NCI-H146 treated with DMSO at 0.1 percent for 48 hours (cell line): ENCODE results near the gene FOXP1.

Experiments
- DNase-seq: peaks from one replicate; lab custom pipeline; 2025; ENCODE audit not compliant: unreplicated experiment; lab: John Stamatoyannopoulos, UW

FOXP1 gene

GRCh38 chr3:71070497-71071463 lies 512.7 kb downstream of the FOXP1 start:
- no peak for DNase-seq

DNA sequence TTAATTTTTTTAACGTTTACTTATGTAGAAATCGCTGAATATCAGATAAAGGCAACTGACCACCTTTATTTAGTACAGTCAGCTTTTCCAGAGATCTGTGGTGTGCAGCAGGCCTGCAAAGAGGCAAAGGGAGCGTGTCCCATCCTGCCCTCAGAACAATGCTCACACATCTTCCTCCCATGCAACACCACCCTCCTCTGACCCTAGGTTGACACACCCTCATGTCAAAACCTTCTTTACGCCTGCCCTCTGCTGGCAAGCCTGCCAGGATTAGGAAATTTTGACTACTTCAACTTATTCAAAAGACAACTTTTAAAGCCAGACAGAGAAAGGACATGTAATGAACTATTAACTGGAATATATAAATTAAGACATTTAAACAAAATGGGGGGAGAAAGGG lies 513.7 kb downstream of the FOXP1 start:
- DNase-seq = peak; percentile 27

DNA sequence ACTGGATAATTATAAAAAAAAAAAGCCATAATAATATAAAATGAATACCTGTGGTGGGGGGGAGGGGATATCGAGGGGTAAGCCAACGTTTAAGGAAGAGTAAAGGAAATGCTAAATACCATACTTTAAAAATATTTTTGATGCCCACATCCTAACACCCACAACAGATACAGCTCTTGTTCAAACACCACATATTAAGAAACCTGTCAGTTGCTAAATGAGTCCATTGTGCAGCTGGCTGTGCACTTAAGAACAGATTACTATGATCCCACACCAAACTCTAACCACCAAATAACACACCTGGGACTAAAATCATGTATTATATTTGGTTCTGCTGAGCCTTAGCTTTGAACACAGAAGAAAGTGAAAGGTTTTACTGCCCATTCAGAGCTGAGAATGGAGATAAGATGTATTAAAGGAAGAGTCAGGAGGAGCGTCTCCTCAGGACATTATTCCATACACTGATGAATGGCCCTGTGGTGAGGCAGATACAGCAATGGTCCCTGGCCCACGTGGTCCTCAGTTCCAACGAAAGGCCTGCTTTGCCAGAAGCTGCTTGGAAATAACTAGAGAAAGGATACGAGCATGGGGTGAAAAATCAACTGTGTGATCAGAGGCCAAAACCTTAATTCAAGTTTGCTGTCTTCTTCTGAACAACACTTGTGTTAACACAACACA lies 515.4 kb downstream of the FOXP1 start:
- no peak for DNase-seq

- DNase-seq = no peak
Observed at GRCh38 chr3:71066849-71067261, 516.7 kb downstream of the FOXP1 start.

DNA sequence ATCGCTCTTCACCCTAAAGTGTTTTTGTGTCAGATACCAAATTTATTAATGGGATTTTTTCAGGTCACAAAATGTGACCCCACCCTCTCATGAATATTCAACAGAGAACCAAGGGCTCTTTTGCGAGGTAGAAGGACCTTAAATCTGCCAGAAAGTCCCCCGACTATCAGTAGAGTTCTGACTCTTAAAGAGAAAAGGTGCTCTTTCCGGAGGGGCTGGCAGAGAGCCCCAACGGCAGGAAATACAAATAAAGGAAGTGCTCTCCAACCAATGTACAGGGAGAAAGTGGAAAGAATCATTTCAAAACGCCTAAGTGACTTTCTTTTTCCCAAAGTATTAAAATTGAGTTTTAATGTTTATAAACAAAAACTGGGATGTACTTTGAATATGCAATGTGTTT lies 517.2 kb downstream of the FOXP1 start:
- no peak for DNase-seq

DNA sequence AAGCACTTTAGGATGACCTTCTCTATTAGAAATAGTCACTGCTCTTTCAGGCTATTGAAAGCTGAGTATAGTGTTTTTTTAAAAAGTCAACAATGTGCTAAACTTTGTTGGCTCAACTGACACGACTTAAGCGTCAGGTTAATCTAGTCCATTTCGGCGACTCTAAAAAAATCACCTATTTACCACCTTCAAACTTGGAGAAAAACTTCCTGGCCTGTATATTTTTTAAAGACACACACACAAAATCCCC lies 517.8 kb downstream of the FOXP1 start:
- no peak for DNase-seq

DNA sequence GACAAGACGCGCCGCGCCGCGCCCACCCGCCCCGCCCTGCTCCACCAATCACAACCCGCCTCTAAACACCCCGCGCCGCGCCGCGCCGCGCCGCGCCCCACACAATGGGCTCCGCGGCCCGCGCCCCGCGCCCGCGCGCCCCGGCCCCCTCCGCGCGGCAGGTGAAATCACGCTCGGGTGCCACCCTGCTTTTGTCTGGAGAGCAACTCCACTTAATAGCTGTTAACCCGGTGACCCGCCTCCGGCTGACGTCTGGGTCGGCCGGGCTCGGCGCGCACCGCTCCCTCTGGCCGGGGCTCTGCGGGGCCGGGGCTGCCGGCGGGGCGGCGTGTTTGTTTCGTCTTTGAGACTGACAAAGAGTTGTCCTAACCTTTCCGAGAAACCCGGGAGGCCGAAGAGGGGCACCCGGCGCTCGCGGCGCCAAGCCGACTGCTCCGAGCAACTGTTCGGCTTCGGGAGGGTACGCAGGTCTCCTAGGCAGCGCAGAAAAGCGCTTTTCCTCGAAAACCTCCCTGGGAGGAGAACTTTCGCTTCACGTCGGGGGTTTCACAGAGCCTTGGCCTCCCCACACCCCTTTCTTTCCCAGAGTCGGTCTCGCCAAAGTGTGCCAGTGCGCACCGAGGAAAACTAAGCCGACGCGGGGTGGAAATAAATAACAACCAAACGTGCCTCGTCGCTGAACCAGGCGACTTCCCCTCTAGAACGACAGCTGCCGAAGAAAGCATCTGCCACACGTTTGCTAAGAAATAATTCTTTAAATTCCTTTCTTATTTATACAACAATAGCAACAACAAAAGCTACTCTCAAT lies 518.4 kb downstream of the FOXP1 start:
- peak; percentile 14 for DNase-seq

- peak; percentile 26 for DNase-seq
Observed at GRCh38 chr3:71064291-71064955, 519.1 kb downstream of the FOXP1 start.

DNA sequence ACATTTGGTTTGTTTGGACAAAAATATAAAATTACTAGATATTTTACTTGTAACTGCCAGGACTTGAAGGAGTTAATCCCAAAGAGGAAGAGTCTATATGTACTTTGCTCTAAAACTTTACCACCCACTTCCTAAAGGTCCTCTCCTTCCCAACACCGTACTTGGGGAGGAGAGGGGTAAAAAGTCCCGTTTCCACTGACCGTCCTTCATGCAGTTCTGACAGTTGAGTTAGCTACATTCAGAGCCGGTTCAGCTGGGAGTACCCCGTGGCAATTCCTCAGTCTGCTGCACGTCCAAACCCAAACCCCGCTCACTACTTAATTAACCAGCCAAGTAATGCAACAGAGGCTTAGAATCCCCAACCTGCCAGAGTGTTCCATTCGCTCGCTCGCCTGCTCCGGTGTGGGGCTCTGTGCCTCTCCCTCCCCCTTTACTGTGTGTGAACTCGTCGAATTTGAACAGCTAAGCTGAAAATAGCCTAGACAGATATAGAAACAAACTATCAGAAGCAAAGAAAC lies 519.7 kb downstream of the FOXP1 start:
- DNase-seq = no peak

GRCh38 chr3:71062952-71063772 lies 520.4 kb downstream of the FOXP1 start:
- DNase-seq = peak; percentile 54

- no peak for DNase-seq
Observed at GRCh38 chr3:71062037-71062932, 521.2 kb downstream of the FOXP1 start.

GRCh38 chr3:71061581-71061980 lies 521.9 kb downstream of the FOXP1 start:
- no peak for DNase-seq

DNA sequence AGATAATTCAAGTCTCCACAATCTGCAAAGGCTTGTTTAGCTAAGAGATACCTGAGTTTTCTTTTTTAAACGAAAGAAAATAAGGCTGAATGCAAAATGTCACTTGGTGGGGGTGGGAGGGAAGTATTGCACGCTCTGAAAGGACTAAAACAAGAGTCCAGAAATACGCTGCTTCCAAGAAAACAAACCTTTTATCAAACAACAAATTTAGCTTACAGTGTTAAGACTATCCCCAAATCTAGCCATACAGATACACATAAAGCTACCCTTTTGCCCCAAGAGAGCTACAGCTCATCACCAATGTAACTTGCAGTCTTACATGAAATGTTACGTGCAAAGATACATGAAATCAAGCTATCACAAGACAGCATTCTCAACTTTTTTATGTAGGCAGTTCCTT lies 522.5 kb downstream of the FOXP1 start:
- no peak for DNase-seq

GRCh38 chr3:71060536-71060935 lies 523.0 kb downstream of the FOXP1 start:
- DNase-seq = no peak

GRCh38 chr3:71057526-71057894 lies 526.0 kb downstream of the FOXP1 start:
- peak; percentile 29 for DNase-seq

DNA sequence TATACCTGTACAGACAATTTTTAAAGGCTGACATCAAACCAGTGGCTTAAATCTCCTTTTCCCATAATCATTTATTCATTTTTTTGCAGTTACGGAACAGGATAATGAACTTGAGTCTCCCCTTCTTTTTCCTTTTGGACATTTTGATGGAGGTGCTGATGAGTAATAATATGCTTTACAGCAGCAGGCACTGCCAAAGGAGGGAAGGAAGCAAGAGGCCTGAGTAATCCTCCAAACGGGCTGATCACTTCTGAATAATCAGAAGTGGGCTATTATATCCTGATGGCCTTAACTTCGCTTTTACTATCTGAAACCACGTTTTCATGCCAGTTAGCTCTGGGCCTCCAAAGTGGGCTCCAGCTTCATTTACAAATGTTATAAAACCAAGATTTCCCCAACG lies 527.2 kb downstream of the FOXP1 start:
- DNase-seq = no peak

DNA sequence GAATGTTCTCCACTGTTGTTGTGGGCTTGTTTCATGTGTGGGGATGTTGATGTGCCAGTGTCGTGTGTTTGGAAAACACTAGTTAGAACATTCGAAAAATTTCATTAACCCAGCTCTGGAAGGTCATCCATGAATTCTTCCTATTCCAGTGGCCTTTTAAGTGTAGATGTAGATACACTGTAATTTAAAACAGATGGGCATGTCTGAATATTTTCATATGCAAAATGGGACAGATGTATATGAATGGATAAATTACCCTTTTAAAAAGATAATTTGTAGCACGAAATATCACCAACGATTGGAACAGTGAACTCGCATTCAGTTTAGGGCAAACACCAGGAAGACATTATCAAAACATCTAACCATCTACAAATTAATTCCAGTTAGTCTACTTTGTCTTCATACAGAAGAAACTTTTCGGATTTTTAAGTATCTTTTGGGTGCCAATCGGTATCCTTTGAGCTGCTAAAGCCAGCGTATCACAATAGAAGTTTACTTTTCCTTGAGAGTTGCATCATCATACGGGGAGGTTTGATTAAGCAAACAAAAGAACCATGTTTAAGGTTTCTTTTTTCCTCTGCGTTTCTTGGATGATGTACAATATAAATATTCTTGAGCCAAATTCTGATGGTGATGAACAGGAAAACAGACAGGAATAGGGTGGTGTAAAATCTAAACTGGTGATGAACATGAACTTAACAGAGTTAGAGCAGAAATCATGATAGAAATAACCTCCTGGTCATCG lies 528.1 kb downstream of the FOXP1 start:
- DNase-seq = no peak

- DNase-seq = no peak
Observed at GRCh38 chr3:71054312-71054711, 529.2 kb downstream of the FOXP1 start.
